HCT116 (cell line): Measurements from ENCODE around the gene CCDC160.

Source experiments
- ATF3 ChIP-seq: IDR thresholded peaks from 2 replicates; pipeline ENCODE4 v1.6.1; 2012
- CTCF ChIP-seq, 3 experiments: fragments of 200-600 bp in 1 of 3; sonication (generic) in 1 of 3; IDR thresholded peaks in 2 of 3; conservative IDR thresholded peaks in 1 of 3; 2 replicates each; pipeline ENCODE4 v1.5.1; 2012 to 2017; ENCODE audit warnings: low read depth in 2 of 3, low read length in 2 of 3, antibody characterized with exemption in 1 of 3, borderline replicate concordance in 1 of 3, control low read depth in 1 of 3, mild to moderate bottlenecking in 1 of 3, mixed read lengths in 1 of 3, mixed run types in 1 of 3, moderate library complexity in 1 of 3; ENCODE audit not compliant: insufficient read depth in 1 of 3
- EZH2 ChIP-seq: fragments of 200-600 bp; sonication (generic); IDR thresholded peaks from 2 replicates; pipeline ENCODE4 v1.6.1; 2017; ENCODE audit warnings: antibody characterized with exemption, mixed run types
- FOSL1 ChIP-seq: IDR thresholded peaks from 2 replicates; pipeline ENCODE4 v1.6.1; 2012; ENCODE audit warnings: low read depth
- MAX ChIP-seq: IDR thresholded peaks from 2 replicates; pipeline ENCODE4 v1.6.1; 2012
- POLR2A ChIP-seq: IDR thresholded peaks from 2 replicates; pipeline ENCODE4 v1.7.0; 2011; ENCODE audit warnings: borderline replicate concordance; ENCODE audit not compliant: insufficient read depth, insufficient read length; ENCODE audit errors: extremely low read depth
- POLR2AphosphoS5 ChIP-seq: IDR thresholded peaks from 2 replicates; pipeline ENCODE4 v1.6.1; 2011; ENCODE audit warnings: mild to moderate bottlenecking, low read depth, low read length, moderate library complexity
- TCF7L2 ChIP-seq: IDR thresholded peaks from 2 replicates; pipeline ENCODE4 v1.7.0; 2011; ENCODE audit warnings: borderline replicate concordance, inconsistent platforms; ENCODE audit not compliant: insufficient read depth, insufficient read length; ENCODE audit errors: extremely low read depth
- YY1 ChIP-seq: IDR thresholded peaks from 2 replicates; pipeline ENCODE4 v1.6.1; 2011; ENCODE audit warnings: low read length, low read depth, moderate library complexity, mild to moderate bottlenecking; ENCODE audit not compliant: insufficient replicate concordance; ENCODE audit errors: extremely low read depth
- ZFX ChIP-seq: fragments of 450-650 bp; IDR thresholded peaks from 2 replicates; pipeline ENCODE4 v1.6.1; 2017
- ZNF274 ChIP-seq: fragments of 200-500 bp; sonication (Bioruptor generic); IDR thresholded peaks from 2 replicates; pipeline ENCODE4 v1.6.1; 2014; ENCODE audit warnings: mild to moderate bottlenecking, low read depth, low read length, inconsistent platforms

- no peak for TF ChIP-seq ZNF274
- TF ChIP-seq CTCF (IDR thresholded peaks at IDR 0.05 in 2 of 3, conservative IDR thresholded peaks at IDR 0.05 in 1 of 3; ENCODE audit: borderline replicate concordance in 1 of 3, insufficient read depth in 1 of 3, low read depth in 2 of 3, low read length in 2 of 3): no peak
- TF ChIP-seq POLR2A: no peak
- TF ChIP-seq YY1: no peak
- TF ChIP-seq MAX: no peak
- TF ChIP-seq POLR2AphosphoS5: no peak
- no peak for TF ChIP-seq ZFX
- no peak for TF ChIP-seq TCF7L2
- no peak for TF ChIP-seq EZH2
- no peak for TF ChIP-seq ATF3
- no peak for TF ChIP-seq FOSL1
Observed at GRCh38 chrX:134235236-134235635, 1.7 kb upstream of the CCDC160 start.
